Upper lobe of left lung (tissue), 6 donors: ENCODE measurements around the gene AGBL1. TPM values are rescaled to one million over a fixed set of nuclear protein-coding genes. Genes with fewer than 3 reads are reported as not detected.

Experiments used
- ATAC-seq, 2 donors: fragments of 200-7000 bp; cut with Tn5 transposase; one replicate each; pipeline ENCODE4 v1.9.1; 2022; ENCODE audit warnings: mild to moderate bottlenecking in 2 of 2, moderate library complexity in 2 of 2; ENCODE audit not compliant: low FRiP score in 2 of 2
- DNase-seq, 2 donors: peaks; one replicate each; pipeline ENCODE4 v3.0.0-alpha.2; 2019 to 2020
- H3K27ac ChIP-seq, 4 donors: fragments of 200-600 bp; sonication (generic); one replicate each; pipeline ENCODE4 v1.5.1; 2016 to 2019
- H3K27me3 ChIP-seq, 4 donors: fragments of 200-600 bp; sonication (generic); one replicate each; pipeline ENCODE4 v1.5.1; 2017 to 2019
- H3K36me3 ChIP-seq, 4 donors: fragments of 200-600 bp; sonication (generic); one replicate each; pipeline ENCODE4 v1.5.1; 2016 to 2019
- H3K4me1 ChIP-seq, 4 donors: fragments of 200-600 bp; sonication (generic); one replicate each; pipeline ENCODE4 v1.5.1; 2018 to 2019
- H3K4me3 ChIP-seq, 4 donors: fragments of 200-600 bp; sonication (generic); one replicate each; pipeline ENCODE4 v1.5.1; 2017 to 2019; ENCODE audit warnings: mild to moderate bottlenecking in 2 of 4, moderate library complexity in 1 of 4
- H3K9me3 ChIP-seq, 4 donors: fragments of 200-600 bp; sonication (generic); one replicate each; pipeline ENCODE4 v1.5.1; 2018 to 2019
- CTCF ChIP-seq, 6 experiments: fragments of 450-650 bp in 4 of 6; fragments of 200-600 bp in 2 of 6; sonication (generic) in 2 of 6; IDR thresholded peaks; one replicate each; pipeline ENCODE4 v1.5.1; 2016 to 2019; ENCODE audit warnings: antibody characterized with exemption in 6 of 6
- EP300 ChIP-seq, 4 donors: sonication (generic); formaldehyde crosslinking; IDR thresholded peaks; one replicate each; pipeline ENCODE4 v1.5.1; 2017; ENCODE audit warnings: antibody characterized with exemption in 4 of 4, control low read depth in 2 of 4
- POLR2A ChIP-seq, 4 donors: fragments of 450-650 bp; IDR thresholded peaks; one replicate each; pipeline ENCODE4 v1.5.1; 2016 to 2017; ENCODE audit warnings: antibody characterized with exemption in 4 of 4, mild to moderate bottlenecking in 2 of 4
- POLR2AphosphoS5 ChIP-seq, 2 donors: sonication (generic); formaldehyde crosslinking; IDR thresholded peaks; one replicate each; pipeline ENCODE4 v1.5.1; 2017; ENCODE audit warnings: antibody characterized with exemption in 2 of 2
- WGBS, 2 donors: methylation state at CpG; one replicate each; pipeline ENCODE4 v1.1.5; 2017 to 2018; 5-methylcytosine and 5-hydroxymethylcytosine counted together
- small RNA-seq, 4 donors: library from RNA; depleted of rRNA; stranded (forward); fragments of <200 nt; gene quantifications; one replicate each; pipeline ENCODE3, GENCODE V24; 2016
- total RNA-seq, 6 donors: library from RNA; depleted of rRNA in 4 of 6; stranded (reverse); fragments of >200 nt in 4 of 6; gene quantifications; one replicate each; pipeline versions ENCODE4 v1.1.0 to v1.2.1, GENCODE V29; 2016 to 2021
- donor health status: DM: no; HTN: no; CAD: no; lungs with moderate emphysema.
- donor health status: DM: no; HTN: yes; CAD: no; lungs with severe emphysema.

AGBL1 gene
- total RNA-seq, 6 donors from 2014 or later, result 3.1 to 23.0 (median 14.5) TPM

- ATAC-seq (no peak), DNase-seq (no peak)
- TF ChIP-seq CTCF (IDR thresholded peaks at IDR 0.05) (no peak), POLR2A (IDR thresholded peaks at IDR 0.05) (no peak), POLR2AphosphoS5 (IDR thresholded peaks at IDR 0.05) (no peak), EP300 (IDR thresholded peaks at IDR 0.05) (no peak)
- Histone ChIP-seq H3K27ac (no peak overlapping the region), H3K9me3 (no peaks in the 10 kb centered on the region), H3K36me3 (no peaks in the 10 kb centered on the region), H3K27me3 (no peaks in the 10 kb centered on the region), H3K4me3 (no peak overlapping the region), H3K4me1 (no peaks in the 10 kb centered on the region)
- 77 to 88% methylated on average over 1 of the region's 1 CpG for WGBS, 2 donors
Measured at GRCh38 chr15:87045746-87046145, 966.1 kb downstream of the AGBL1 start.

GRCh38 chr15:87047203-87047965, 967.7 kb downstream of the AGBL1 start:
- Histone ChIP-seq H3K36me3 (no peaks in the 10 kb centered on the region), H3K27ac (no peak overlapping the region), H3K4me1 (no peaks in the 10 kb centered on the region), H3K27me3 (no peaks in the 10 kb centered on the region), H3K4me3 (no peak overlapping the region), H3K9me3 (no peaks in the 10 kb centered on the region)
- TF ChIP-seq POLR2A (IDR thresholded peaks at IDR 0.05) (no peak), POLR2AphosphoS5 (IDR thresholded peaks at IDR 0.05) (no peak), CTCF (IDR thresholded peaks at IDR 0.05) (no peak), EP300 (IDR thresholded peaks at IDR 0.05) (no peak)
- WGBS, 2 donors, result 46 to 65% methylated on average over 4 of the region's 4 CpGs
- DNase-seq, result no peak
- ATAC-seq, result no peak

Small RNAs within 50 kb of the gene (small RNA-seq; reads per million reads assigned to genes)
- 0 reads per million in 4 donors for gene RF00284
- gene RNA5SP400, result 0 reads per million in 4 donors
